ENCODE results near the gene PADI4. TPM values are rescaled to one million over a fixed set of nuclear protein-coding genes. Genes with fewer than 3 reads are reported as not detected.
"Not testable (repeated sequence)": the region's sequence is repeated elsewhere in the genome, so short reads cannot be mapped to it uniquely, and the experiment has no call there.

The PADI4 gene
- total RNA-seq, 3 donors from 2014 or later (not counting 1 experiment from before 2014, with no cell fraction given): 1.4 to 11.6 (median 1.7) TPM

DNA sequence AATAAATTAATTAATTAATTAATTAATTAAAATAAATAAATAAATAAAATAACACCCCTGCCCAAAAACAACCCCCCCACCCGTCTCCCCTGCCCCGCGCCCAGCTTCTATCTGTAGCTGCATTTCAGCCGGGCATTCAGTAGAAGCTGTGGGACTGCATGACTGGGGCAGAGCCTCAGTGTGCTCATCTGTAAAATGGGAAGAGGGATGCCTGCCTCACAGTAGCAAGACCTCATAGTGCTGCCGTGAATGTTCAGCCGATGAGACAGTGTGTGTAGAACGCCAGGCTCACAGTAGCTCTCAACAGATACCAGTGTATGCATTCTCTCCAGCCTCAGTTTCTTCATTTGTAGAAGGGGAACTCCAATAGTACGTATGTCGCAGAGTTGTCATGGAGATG is 8.7 kb downstream of the PADI4 start:
- no peaks in the 10 kb centered on the region for H3K27me3 ChIP-seq (ENCODE audit: control insufficient read depth, insufficient read depth, low read length)
- no peaks in the 10 kb centered on the region for H3K9me3 Mint-ChIP-seq
- no peaks in the 10 kb centered on the region for H3K4me1 ChIP-seq (ENCODE audit: control insufficient read depth, insufficient read depth, low read length)
- H3K36me3 Mint-ChIP-seq: no peaks in the 10 kb centered on the region
- no peak for DNase-seq
- H3K4me3 ChIP-seq (ENCODE audit: low read length): no peak overlapping the region
- WGBS (ENCODE audit: insufficient coverage): 83% methylated on average over 8 of the region's 9 CpGs
- no peak overlapping the region for H3K27ac Mint-ChIP-seq
- H3K27me3 Mint-ChIP-seq (ENCODE audit: low read depth in 2 of 2): peaks cover 0 to 18% of the 10 kb centered on the region in 2 donors
- no peak for ATAC-seq
- no peaks in the 10 kb centered on the region for H3K9me3 ChIP-seq (ENCODE audit: control insufficient read depth, insufficient read depth, low read length)
- H3K4me1 Mint-ChIP-seq: no peaks in the 10 kb centered on the region
- intact Hi-C loops (cut with micrococcal nuclease): no loop called here
- TF ChIP-seq, protein P1, sequence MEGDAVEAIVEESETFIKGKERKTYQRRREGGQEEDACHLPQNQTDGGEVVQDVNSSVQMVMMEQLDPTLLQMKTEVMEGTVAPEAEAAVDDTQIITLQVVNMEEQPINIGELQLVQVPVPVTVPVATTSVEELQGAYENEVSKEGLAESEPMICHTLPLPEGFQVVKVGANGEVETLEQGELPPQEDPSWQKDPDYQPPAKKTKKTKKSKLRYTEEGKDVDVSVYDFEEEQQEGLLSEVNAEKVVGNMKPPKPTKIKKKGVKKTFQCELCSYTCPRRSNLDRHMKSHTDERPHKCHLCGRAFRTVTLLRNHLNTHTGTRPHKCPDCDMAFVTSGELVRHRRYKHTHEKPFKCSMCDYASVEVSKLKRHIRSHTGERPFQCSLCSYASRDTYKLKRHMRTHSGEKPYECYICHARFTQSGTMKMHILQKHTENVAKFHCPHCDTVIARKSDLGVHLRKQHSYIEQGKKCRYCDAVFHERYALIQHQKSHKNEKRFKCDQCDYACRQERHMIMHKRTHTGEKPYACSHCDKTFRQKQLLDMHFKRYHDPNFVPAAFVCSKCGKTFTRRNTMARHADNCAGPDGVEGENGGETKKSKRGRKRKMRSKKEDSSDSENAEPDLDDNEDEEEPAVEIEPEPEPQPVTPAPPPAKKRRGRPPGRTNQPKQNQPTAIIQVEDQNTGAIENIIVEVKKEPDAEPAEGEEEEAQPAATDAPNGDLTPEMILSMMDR (IDR thresholded peaks at IDR 0.05): no peak
- H3K36me3 ChIP-seq (ENCODE audit: control insufficient read depth, insufficient read depth, low read length): no peaks in the 10 kb centered on the region
- no peak overlapping the region for H3K27ac ChIP-seq (ENCODE audit: low read length)
- no peak overlapping the region for H3K4me3 Mint-ChIP-seq

DNA sequence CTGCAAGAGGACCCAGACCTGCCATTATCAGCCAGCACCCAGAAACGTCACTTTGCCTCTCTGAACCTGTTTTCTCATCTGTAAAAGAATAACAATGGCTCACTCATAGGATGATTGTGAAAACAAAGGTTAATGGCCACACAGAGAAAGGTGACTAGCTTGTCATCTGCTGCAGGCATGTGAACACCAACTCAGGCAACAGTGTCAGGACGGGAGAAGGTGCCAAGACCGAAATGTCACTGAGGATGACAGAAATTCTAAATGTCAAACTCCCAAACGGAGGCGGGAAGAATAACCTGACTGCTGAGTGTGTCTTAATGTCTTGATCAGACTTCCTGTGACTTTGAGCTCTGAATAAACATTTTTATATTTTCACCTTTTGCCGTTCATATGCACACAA is 10.3 kb downstream of the PADI4 start:
- Mint-ChIP-seq H3K4me1 (no peaks in the 10 kb centered on the region), H3K36me3 (no peaks in the 10 kb centered on the region), H3K9me3 (no peaks in the 10 kb centered on the region), H3K27ac (no peak overlapping the region), H3K4me3 (no peak overlapping the region), H3K27me3 (ENCODE audit: low read depth in 2 of 2) (peaks cover 0 to 11% of the 10 kb centered on the region in 2 donors)
- H3K36me3 ChIP-seq (ENCODE audit: control insufficient read depth, insufficient read depth, low read length): no peaks in the 10 kb centered on the region
- TF ChIP-seq, protein P1 (IDR thresholded peaks at IDR 0.05): no peak
- H3K4me3 ChIP-seq (ENCODE audit: low read length): no peak overlapping the region
- H3K27me3 ChIP-seq (ENCODE audit: control insufficient read depth, insufficient read depth, low read length): no peaks in the 10 kb centered on the region
- ATAC-seq (no peak), DNase-seq (no peak)
- H3K9me3 ChIP-seq (ENCODE audit: control insufficient read depth, insufficient read depth, low read length): no peaks in the 10 kb centered on the region
- WGBS (ENCODE audit: insufficient coverage): 84% methylated on average over 6 of the region's 6 CpGs
- intact Hi-C loops (cut with micrococcal nuclease): no loop called here
- H3K4me1 ChIP-seq (ENCODE audit: control insufficient read depth, insufficient read depth, low read length): no peaks in the 10 kb centered on the region
- H3K27ac ChIP-seq (ENCODE audit: low read length): no peak overlapping the region

DNA sequence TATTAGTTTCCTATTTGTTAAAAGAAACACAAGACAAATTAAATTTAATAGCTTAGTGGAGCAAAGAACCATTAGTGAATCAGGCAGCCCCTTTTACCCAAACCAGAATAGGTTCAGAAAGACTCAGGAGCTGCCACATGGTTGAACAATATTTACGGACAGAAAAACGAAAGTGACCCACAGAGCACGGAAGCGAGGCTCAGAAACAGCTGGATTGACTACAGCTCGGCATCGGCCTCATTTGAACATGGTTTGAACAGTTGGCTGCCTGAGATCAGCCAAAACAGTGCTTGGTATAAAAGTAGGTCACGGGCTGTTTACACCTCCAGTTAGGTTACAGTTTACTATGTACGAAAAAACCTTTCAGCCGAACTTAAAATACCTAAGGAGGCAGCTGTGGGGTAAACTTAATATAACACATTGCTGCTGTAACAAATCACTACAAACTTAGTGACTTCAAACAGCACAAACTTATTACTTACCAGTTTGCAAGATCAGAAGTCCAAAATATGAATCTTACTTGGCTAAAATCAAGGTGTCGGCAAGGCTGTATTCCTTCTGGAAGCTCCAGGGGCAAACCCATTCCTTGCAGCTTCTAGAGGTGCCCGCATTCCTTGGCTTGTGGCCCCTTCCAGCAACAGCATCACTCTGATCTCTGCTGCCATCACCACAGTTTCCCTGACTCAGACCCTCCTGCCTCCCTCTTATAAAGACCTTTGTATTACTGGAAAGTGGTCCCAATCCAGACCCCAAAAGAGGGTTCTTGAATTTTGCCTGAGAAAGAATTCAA is 11.8 kb downstream of the PADI4 start:
- intact Hi-C loops (cut with micrococcal nuclease): no loop called here
- no peak for DNase-seq
- H3K4me1 Mint-ChIP-seq: no peaks in the 10 kb centered on the region
- no peak overlapping the region for H3K27ac ChIP-seq (ENCODE audit: low read length)
- 89% methylated on average over 11 of the region's 11 CpGs for WGBS (ENCODE audit: insufficient coverage)
- no peaks in the 10 kb centered on the region for H3K9me3 Mint-ChIP-seq
- no peaks in the 10 kb centered on the region for H3K27me3 ChIP-seq (ENCODE audit: control insufficient read depth, insufficient read depth, low read length)
- ATAC-seq: no peak
- no peaks in the 10 kb centered on the region for H3K4me1 ChIP-seq (ENCODE audit: control insufficient read depth, insufficient read depth, low read length)
- no peak overlapping the region for H3K4me3 Mint-ChIP-seq
- H3K9me3 ChIP-seq (ENCODE audit: control insufficient read depth, insufficient read depth, low read length): no peaks in the 10 kb centered on the region
- peaks cover 0 to 11% of the 10 kb centered on the region in 2 donors for H3K27me3 Mint-ChIP-seq (ENCODE audit: low read depth in 2 of 2)
- no peaks in the 10 kb centered on the region for H3K36me3 Mint-ChIP-seq
- no peak overlapping the region for H3K4me3 ChIP-seq (ENCODE audit: low read length)
- no peak overlapping the region for H3K27ac Mint-ChIP-seq
- no peaks in the 10 kb centered on the region for H3K36me3 ChIP-seq (ENCODE audit: control insufficient read depth, insufficient read depth, low read length)
- TF ChIP-seq, protein P1 (IDR thresholded peaks at IDR 0.05): no peak

GRCh38 chr1:17321857-17322390 is 13.9 kb downstream of the PADI4 start:
- H3K27ac ChIP-seq (ENCODE audit: low read length); H3K9me3 ChIP-seq (ENCODE audit: control insufficient read depth, insufficient read depth, low read length); H3K27me3 ChIP-seq (ENCODE audit: control insufficient read depth, insufficient read depth, low read length); H3K36me3 ChIP-seq (ENCODE audit: control insufficient read depth, insufficient read depth, low read length); DNase-seq; H3K4me3 Mint-ChIP-seq; H3K27ac Mint-ChIP-seq; H3K4me1 ChIP-seq (ENCODE audit: control insufficient read depth, insufficient read depth, low read length); H3K36me3 Mint-ChIP-seq; H3K4me3 ChIP-seq (ENCODE audit: low read length); ATAC-seq; H3K4me1 Mint-ChIP-seq; intact Hi-C loops (cut with micrococcal nuclease); H3K9me3 Mint-ChIP-seq: not testable (repeated sequence)
- 87% methylated on average over 6 of the region's 6 CpGs for WGBS (ENCODE audit: insufficient coverage)
- peaks cover 0 to 18% of the 10 kb centered on the region in 2 donors for H3K27me3 Mint-ChIP-seq (ENCODE audit: low read depth in 2 of 2)
